Measurements from ENCODE around the gene EIF3B.
"Not testable (repeated sequence)": the region's sequence is repeated elsewhere in the genome, so short reads cannot be mapped to it uniquely, and the experiment has no call there.

Gene EIF3B

DNA sequence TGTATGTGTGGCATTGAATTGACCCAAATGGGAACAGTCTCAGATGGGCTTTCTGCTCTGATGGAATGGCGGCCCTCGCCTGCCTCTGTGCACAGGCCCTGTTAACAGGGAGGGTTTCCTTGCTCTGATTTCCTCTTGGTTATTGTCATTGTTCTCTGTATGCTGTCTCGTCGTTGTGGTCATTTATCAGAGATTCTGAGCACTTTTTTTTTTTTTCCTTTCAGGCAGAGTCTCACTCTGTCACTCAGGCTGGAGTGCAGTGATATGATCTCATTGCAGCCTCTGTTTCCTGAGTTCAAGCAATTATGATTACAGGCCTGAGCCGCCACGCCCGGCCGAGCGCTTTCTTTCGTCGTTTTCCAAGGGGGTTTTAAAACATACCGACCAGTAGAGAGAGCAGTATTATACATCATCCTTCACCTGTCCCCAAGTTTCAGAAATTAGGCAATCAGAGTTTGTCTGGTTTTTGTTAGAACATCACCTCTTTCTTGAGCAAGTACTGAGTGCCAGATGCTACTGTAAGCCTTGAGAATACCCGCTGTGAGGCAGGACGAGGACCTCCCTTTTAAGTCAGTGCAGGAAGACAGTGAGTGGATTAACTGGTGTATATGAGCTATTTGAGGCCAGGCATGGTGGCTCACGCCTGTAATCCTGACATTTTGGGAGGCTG, 55.3 kb downstream of the EIF3B start:
- TF ChIP-seq, protein P1, sequence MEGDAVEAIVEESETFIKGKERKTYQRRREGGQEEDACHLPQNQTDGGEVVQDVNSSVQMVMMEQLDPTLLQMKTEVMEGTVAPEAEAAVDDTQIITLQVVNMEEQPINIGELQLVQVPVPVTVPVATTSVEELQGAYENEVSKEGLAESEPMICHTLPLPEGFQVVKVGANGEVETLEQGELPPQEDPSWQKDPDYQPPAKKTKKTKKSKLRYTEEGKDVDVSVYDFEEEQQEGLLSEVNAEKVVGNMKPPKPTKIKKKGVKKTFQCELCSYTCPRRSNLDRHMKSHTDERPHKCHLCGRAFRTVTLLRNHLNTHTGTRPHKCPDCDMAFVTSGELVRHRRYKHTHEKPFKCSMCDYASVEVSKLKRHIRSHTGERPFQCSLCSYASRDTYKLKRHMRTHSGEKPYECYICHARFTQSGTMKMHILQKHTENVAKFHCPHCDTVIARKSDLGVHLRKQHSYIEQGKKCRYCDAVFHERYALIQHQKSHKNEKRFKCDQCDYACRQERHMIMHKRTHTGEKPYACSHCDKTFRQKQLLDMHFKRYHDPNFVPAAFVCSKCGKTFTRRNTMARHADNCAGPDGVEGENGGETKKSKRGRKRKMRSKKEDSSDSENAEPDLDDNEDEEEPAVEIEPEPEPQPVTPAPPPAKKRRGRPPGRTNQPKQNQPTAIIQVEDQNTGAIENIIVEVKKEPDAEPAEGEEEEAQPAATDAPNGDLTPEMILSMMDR (IDR thresholded peaks at IDR 0.05; ENCODE audit: low read depth, low read length): no peak
- H3K4me3 ChIP-seq (ENCODE audit: low read depth, low read length): no peak overlapping the region

DNA sequence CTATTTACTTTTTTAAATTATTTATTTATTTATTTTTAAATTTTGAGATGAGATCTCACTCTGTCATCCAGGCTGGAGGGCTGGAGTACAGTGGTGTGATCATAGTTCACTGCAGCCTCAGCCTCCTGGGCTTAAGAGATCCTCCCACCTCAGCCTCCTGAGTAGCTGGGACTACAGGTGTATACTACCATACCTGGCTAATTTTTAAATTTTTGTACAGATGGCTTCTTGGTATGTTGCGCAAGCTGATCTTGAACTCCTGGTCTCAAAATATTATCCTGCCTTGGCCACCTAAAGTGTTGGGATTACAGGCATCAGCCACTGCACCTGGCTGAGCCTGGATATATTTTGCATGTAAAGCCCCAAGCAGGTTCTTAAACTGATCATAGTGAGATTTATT, 56.4 kb downstream of the EIF3B start:
- TF ChIP-seq, protein P1 (IDR thresholded peaks at IDR 0.05; ENCODE audit: low read depth, low read length): no peak
- H3K4me3 ChIP-seq (ENCODE audit: low read depth, low read length): no peak overlapping the region

DNA sequence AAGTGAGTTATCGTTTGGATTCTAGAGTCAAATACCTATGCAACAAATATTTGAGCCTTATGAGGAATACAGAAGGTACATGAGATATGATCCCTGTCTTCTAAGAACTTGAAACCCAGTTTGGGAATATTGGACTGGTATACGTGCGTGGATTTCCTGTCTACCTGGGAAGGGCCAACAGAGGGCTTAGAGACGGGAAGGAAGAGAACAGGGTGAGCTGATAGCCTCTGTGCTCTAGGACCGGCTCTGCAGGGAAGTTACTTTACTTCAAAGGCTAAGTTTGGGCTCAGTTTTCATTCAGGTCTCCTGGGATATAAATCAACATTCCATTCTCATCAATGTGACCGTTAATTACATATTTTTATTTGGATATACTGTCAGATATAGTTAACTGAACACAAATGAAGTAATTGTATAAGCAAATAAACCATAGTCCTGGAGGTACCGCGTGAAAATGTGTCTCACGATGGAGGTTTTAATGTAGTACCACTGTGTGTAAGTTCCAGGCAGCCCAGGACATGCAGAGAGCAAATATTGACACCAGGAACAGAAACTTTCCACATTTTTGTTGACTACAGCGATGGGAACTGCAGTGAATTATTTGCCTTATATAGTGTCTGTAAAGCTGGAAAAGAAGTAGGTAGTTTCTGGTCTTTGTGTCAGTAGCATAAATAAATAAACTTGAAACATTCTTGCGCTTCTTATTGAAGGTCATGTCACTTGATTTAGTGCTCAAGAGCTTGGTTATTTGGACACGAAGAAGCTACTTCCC, 57.4 kb downstream of the EIF3B start:
- TF ChIP-seq, protein P1 (IDR thresholded peaks at IDR 0.05; ENCODE audit: low read depth, low read length): no peak
- no peak overlapping the region for H3K4me3 ChIP-seq (ENCODE audit: low read depth, low read length)

DNA sequence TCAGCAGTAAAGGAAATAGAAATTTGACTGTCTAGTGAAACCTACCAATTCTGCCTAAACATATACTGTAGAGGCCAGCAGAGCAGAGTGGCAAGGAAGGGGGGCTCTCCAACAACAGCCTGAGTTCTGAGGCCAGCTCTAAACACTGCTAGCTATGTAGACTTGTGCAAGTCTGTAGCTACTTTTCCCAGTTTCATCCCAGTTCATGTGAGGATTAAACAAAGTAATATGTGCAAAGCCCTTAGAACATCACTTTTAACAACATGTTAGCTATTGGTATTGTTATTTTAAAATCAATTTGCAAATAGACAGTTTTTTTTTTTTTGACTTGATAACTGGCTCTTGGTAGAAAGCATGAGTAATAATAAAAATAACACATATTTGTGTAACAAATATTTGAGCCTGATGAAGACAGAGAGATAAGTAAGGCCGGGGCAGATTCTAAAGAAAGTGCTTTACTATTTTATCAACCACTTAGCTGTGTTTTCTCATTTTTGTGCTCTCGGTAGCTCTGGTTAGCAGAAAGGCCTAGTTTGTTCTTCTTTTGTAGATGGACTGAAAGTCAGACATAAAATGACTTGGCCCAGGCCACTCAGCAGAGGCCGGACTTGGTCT, 58.1 kb downstream of the EIF3B start:
- TF ChIP-seq, protein P1 (IDR thresholded peaks at IDR 0.05; ENCODE audit: low read depth, low read length): no peak
- no peak overlapping the region for H3K4me3 ChIP-seq (ENCODE audit: low read depth, low read length)

DNA sequence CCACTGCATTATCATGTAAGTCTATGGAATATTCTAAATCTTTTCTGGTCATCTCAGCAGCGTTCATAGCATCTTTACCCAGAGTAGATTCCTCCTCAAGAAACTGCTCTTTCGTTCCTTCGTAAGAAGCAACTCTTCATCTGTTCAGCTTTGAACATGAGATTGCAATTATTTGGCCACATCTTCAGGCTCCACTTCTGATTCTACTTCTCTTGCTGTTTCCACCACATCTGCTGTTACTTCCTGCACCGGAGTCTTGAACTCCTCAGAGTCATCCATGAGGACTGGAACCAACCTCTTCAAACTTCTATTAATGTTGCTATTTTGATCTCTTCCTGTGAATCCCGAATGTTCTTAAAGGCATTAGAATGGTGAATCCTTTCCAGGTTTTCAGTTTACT, 61.4 kb downstream of the EIF3B start:
- TF ChIP-seq, protein P1 (IDR thresholded peaks at IDR 0.05; ENCODE audit: low read depth, low read length): no peak
- H3K4me3 ChIP-seq (ENCODE audit: low read depth, low read length): no peak overlapping the region

DNA sequence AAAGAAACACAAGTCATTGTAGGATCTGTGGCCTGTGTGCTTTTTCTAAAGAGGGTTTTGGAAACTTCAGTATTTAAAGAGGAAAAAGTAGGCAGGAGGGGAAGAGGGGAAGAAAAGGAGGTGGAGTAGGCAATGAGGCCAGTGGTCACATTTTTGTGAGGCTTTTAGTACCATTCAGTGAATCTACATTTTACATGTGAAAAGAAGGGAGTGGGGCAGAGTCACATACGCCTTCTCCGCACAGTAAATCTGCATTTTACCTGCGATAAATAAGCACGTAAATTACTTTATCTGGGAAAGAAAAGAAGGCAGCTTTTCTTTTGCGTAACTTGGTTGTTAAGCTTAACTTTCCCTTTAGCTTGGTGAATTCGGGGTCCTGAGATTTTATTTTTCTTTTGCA, 62.0 kb downstream of the EIF3B start:
- TF ChIP-seq, protein P1 (IDR thresholded peaks at IDR 0.05; ENCODE audit: low read depth, low read length): no peak
- no peak overlapping the region for H3K4me3 ChIP-seq (ENCODE audit: low read depth, low read length)

DNA sequence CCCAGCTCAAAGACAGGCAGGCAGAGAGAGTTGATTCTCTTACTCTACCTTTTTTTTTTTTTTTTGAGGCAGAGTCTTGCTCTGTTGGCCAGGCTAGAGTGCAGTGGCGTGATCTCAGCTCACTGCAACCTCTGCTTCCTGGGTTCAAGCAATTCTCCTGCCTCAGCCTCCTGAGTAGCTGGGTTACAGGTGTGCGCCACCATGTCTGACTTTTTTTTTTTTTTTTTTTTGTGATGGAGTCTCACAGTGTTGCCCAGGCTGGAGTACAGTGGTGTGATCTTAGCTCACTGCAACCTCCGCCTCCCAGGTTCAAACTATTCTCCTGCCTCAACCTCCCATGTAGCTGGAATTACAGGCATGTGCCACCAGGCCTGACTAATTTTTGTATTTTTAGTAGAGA, 62.6 kb downstream of the EIF3B start:
- not testable (repeated sequence) for H3K4me3 ChIP-seq (ENCODE audit: low read depth, low read length)
